Limb (tissue), 2 donors: ENCODE data around the gene FFAR1.

Source experiments
- DNase-seq, 2 donors: peaks; one replicate each; pipeline ENCODE4 v3.0.0-alpha.2; 2016; ENCODE audit errors: extremely low spot score in 2 of 2

Gene FFAR1

GRCh38 chr19:35388277-35389054 is 40.8 kb downstream of the FFAR1 start:
- DNase-seq: no peak

- DNase-seq: no peak
Measured at GRCh38 chr19:35389192-35389861, 41.6 kb downstream of the FFAR1 start.

- DNase-seq: no peak
Measured at GRCh38 chr19:35392742-35393715, 45.3 kb downstream of the FFAR1 start.

- no peak for DNase-seq
Measured at GRCh38 chr19:35395382-35396199, 47.9 kb downstream of the FFAR1 start.

GRCh38 chr19:35396240-35396885 is 48.7 kb downstream of the FFAR1 start:
- DNase-seq: no peak

GRCh38 chr19:35397064-35397463 is 49.4 kb downstream of the FFAR1 start:
- no peak for DNase-seq
